ENCODE data around the gene ZNF182. TPM values are rescaled to one million over a fixed set of nuclear protein-coding genes. Genes with fewer than 3 reads are reported as not detected.
"Not testable (repeated sequence)": the region's sequence is repeated elsewhere in the genome, so short reads cannot be mapped to it uniquely, and the experiment has no call there.

ZNF182 gene
- polyA plus RNA-seq, 3 donors from 2014 or later, result 1.9 to 5.3 TPM; not detected in 1

DNA sequence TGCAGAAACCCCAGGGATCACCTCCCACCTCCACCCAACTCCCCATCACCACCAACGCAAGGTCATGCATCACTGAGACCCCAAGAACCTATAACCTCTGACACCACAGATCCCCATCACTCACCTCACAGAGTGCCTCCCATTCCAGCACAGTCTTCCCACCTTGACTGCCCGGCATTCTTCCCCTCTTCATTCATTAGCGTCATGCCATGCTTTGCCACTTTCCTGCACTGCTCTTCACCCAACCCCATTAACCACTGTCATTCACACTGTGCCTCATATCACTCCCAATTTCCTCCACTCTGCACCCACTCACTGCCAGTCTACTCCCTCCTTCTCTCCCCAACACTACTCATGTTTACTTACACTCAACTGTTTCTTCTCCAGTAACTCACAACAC, 30.6 kb downstream of the ZNF182 start:
- Mint-ChIP-seq H3K4me1 (no peaks in the 10 kb centered on the region), H3K4me3 (no peak overlapping the region), H3K27ac (no peak overlapping the region), H3K36me3 (peaks cover 12 to 39% (median 36%) of the 10 kb centered on the region in 3 donors), H3K9me3 (peaks cover 23 to 65% (median 50%) of the 10 kb centered on the region in 6 donors), H3K27me3 (ENCODE audit: low read depth in 3 of 3) (peaks cover 3 to 6% (median 3%) of the 10 kb centered on the region in 3 donors)
- DNase-seq, result no peak

DNA sequence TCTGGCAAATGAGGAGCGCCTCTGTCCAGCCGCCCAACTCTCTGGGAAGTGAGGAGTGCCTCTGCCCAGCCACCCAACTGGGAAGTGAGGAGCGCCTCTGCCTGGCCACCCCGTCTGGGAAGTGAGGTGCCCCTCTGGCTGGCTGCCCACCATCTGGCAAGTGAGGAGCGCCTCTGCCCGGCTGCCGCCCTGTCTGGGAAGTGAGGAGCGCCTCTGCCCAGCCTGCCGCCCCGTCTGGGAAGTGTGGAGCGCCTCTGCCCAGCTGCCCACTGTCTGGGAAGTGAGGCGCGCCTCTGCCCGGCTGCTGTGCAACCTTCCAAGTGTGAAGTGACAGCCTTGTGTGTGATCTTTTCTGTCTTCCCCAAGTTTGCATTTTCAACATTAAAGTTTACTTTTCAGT, 38.3 kb downstream of the ZNF182 start:
- H3K27ac Mint-ChIP-seq, DNase-seq, H3K9me3 Mint-ChIP-seq, H3K4me3 Mint-ChIP-seq, H3K4me1 Mint-ChIP-seq: not testable (repeated sequence)
- H3K27me3 Mint-ChIP-seq (ENCODE audit: low read depth in 3 of 3), result peaks cover 0 to 11% (median 0%) of the 10 kb centered on the region in 3 donors
- peaks cover 0 to 14% (median 0%) of the 10 kb centered on the region in 3 donors for H3K36me3 Mint-ChIP-seq

DNA sequence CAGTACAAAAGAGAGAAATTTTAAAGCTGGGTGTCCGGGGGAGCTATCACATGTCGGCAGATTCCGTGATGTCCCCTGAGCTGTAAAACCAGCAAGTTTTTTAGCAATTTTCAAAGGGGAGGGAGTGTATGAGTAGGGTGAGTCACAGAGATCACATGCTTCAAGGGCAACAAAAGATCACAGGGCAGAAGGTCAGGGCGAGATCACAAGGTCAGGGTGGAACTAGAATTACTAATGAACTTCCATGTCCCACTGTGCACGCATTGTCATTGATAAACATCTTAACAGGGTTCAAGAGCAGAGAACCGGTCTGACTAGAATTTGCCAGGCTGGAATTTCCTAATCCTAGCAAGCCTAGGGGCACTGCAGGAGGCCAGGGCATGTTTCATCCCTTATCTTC, 42.0 kb downstream of the ZNF182 start:
- not testable (repeated sequence) for H3K27me3 Mint-ChIP-seq (ENCODE audit: low read depth in 3 of 3); H3K4me3 Mint-ChIP-seq; DNase-seq; H3K27ac Mint-ChIP-seq; H3K4me1 Mint-ChIP-seq; H3K9me3 Mint-ChIP-seq
- peaks cover 0 to 11% (median 0%) of the 10 kb centered on the region in 3 donors for H3K36me3 Mint-ChIP-seq

DNA sequence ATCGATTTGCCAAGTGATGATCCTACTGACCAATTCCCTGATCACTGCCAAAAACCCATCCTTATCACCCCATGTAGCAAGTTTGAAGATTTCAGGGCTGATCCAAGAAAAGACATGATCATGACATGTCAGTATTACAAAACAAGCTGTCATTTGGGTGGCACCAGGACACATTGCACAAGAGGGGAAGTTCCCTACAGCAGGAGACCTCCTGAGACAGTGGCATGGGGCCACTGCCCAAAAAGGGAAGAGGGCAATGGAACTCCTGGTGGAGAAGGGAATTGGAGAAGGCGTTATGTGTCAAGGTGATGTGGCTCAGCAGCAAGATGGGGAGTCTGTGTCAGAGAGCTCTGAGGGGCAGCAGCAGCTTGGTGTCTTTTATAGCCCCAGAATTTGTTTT, 43.4 kb downstream of the ZNF182 start:
- peaks cover 0 to 9% (median 1%) of the 10 kb centered on the region in 3 donors for H3K27me3 Mint-ChIP-seq (ENCODE audit: low read depth in 3 of 3)
- no peak for DNase-seq
- H3K4me3 Mint-ChIP-seq, result no peak overlapping the region
- H3K4me1 Mint-ChIP-seq, result no peaks in the 10 kb centered on the region
- H3K9me3 Mint-ChIP-seq, result peaks cover 0 to 5% (median 0%) of the 10 kb centered on the region in 6 donors
- H3K27ac Mint-ChIP-seq, result no peak overlapping the region
- peaks cover 0 to 11% (median 0%) of the 10 kb centered on the region in 3 donors for H3K36me3 Mint-ChIP-seq

DNA sequence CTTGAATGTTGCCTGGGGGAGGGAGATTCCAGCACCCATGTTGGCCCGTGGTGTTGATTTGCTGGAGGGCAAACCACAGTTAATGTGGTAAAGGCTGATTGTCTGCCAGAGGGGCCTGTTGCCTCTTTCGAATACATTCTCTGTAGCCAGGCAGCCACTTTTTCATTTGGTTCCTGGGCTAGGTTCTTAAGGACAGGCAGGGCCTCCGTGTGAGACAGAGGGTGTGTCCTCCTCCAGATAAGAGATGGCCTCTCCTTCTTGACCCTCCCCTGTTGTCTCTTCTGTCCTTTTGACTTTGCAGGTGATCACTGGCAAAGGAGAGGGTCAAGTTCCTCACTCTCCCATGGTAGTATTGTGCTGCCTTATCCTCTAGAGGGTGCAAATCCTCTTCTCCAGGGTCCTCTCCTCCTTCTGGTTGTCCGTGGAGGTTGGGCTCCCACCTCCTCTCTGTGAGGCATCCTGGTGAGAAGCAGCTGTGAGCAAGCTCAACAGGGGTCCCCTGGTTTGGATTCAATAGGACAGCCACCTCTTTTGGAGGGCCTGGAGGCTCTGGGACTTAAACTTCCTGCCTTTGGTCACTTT, 44.9 kb downstream of the ZNF182 start:
- Mint-ChIP-seq H3K27me3 (ENCODE audit: low read depth in 3 of 3) (peaks cover 0 to 5% (median 1%) of the 10 kb centered on the region in 3 donors), H3K9me3 (peaks cover 0 to 5% (median 0%) of the 10 kb centered on the region in 6 donors), H3K27ac (no peak overlapping the region), H3K4me3 (no peak overlapping the region), H3K36me3 (no peaks in the 10 kb centered on the region), H3K4me1 (no peaks in the 10 kb centered on the region)
- peak in 1 of 3 donors; percentile 11 for DNase-seq

DNA sequence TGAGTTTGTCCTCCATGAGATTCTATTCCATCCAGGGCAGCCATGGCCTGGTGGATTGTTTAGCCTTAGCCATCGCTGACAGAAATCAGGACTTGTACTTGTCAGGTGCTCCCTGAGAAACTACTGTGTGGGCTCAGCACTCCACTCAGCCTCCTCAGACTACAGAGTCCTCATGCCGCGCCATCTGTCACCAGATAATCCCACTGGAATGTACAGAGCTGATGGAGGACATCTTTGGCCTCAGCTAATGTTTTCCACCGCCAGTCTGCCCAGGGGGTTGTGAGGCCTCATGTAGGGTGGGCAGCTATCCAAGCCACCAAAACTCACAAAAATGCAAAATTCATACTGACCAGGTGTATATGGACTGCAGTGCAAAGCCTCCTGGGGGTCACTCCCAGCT, 45.6 kb downstream of the ZNF182 start:
- not testable (repeated sequence) for H3K36me3 Mint-ChIP-seq; H3K4me1 Mint-ChIP-seq; H3K27ac Mint-ChIP-seq; H3K4me3 Mint-ChIP-seq; H3K9me3 Mint-ChIP-seq; H3K27me3 Mint-ChIP-seq (ENCODE audit: low read depth in 3 of 3); DNase-seq

DNA sequence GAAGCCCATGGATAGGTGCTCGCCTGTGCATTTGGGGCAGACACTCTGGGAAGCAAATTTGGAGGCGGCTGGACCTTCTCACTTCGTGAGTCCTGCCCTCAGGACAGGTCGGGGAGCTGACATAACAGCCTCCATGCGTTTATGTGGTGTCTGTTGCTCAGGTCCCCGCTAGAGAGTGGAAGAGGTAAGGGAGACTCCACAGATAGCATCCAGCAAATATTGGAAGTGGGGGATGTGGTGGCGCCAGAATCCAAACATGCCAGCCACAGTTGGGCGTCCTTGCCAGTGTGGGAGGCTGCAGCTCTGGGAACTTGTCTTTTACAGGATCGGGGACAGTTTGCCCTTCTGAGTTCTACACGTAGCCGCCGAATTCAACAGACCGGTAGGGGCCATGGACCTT, 47.8 kb downstream of the ZNF182 start:
- Mint-ChIP-seq H3K4me3 (no peak overlapping the region), H3K27me3 (ENCODE audit: low read depth in 3 of 3) (peaks cover 0 to 1% (median 0%) of the 10 kb centered on the region in 3 donors), H3K9me3 (peaks cover 0 to 2% (median 0%) of the 10 kb centered on the region in 6 donors), H3K36me3 (no peaks in the 10 kb centered on the region), H3K4me1 (no peaks in the 10 kb centered on the region), H3K27ac (no peak overlapping the region)
- DNase-seq, result no peak

DNA sequence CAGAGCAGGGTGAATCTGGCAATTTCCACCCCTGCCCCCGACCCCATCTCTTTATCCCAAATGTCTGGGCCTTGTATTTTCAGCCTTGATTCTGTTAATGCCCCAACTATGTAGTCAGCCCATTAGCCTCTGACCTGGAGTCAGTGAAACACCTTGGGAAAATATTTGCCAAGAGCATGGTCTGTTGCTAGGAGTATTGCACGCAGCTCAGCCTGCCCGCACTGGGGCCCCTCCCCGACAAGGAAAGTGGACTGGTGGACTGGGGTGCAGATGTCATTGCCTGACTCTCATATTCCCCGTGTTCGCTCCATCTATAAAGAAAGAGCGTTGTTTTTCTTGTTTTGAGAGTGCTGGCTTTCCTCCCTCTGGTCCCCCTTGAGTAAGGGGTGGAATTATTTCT, 48.5 kb downstream of the ZNF182 start:
- not testable (repeated sequence) for DNase-seq; H3K27ac Mint-ChIP-seq; H3K36me3 Mint-ChIP-seq; H3K4me3 Mint-ChIP-seq; H3K27me3 Mint-ChIP-seq (ENCODE audit: low read depth in 3 of 3); H3K4me1 Mint-ChIP-seq; H3K9me3 Mint-ChIP-seq

DNA sequence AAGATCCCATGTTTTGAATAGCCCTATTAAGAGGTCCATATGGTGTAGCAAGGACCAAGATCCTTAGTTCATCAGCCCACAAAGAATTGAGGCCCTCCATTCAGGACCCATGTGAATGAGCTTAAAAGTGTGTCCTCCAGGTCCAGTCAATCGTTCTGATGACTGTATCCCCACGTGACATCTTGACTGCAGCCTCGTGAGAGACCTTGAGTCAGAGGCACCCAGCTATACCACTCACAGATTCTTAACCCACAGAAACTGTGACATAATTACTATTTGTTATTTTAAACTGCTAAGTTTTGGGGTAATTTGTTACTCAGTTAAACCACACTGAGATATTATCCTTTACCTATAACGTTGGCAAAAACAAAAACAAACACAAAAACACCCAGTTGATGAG, 62.4 kb downstream of the ZNF182 start:
- Mint-ChIP-seq H3K36me3 (peaks cover 0 to 8% (median 0%) of the 10 kb centered on the region in 3 donors), H3K27me3 (ENCODE audit: low read depth in 3 of 3) (peaks cover under 1 to 10% (median 1%) of the 10 kb centered on the region in 3 donors), H3K27ac (no peak overlapping the region), H3K9me3 (no peaks in the 10 kb centered on the region), H3K4me1 (peaks cover 2 to 7% of the 10 kb centered on the region in 2 donors), H3K4me3 (no peak overlapping the region)
- no peak for DNase-seq

DNA sequence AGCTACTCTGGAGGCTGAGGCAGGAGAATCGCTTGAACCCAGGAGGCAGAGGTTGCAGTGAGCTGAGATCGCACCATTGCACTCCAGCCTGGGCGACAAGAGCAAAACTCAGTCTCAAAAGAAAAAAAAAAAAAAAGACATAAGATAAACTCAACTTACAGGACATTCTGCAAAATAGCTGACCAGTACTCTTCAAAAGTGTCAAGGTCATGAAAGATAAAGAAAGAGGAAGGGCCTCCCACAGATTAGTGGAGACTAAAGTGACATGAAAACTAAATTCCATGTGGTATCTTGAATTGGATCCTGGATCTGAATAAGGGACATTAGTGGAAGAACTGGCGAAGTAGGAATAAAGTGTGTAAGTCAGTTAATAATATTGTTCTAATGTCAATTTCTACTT, 63.3 kb downstream of the ZNF182 start:
- no peak for DNase-seq
- Mint-ChIP-seq H3K36me3 (peaks cover 0 to 8% (median 0%) of the 10 kb centered on the region in 3 donors), H3K4me3 (no peak overlapping the region), H3K27ac (no peak overlapping the region), H3K9me3 (no peaks in the 10 kb centered on the region), H3K4me1 (peaks cover 6 to 13% of the 10 kb centered on the region in 2 donors), H3K27me3 (ENCODE audit: low read depth in 3 of 3) (peaks cover 1 to 14% (median 3%) of the 10 kb centered on the region in 3 donors)

DNA sequence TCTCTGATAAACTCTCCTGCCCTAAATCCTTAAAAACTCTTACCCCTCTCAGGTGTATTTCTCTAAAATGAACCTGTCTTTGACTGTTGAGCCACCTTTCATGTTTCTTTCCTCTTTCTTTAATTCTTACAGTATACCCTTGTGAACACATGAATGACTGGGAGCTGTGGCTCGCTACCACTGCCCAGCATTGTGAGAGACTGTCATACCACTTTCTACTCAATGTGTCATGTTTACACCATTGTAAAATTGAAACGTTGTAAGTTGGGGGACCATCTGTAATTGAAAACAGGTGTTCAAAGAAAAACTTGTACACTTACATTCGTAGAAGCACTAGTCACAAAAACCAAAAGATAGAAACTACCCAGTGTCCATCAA, 66.9 kb downstream of the ZNF182 start:
- H3K4me1 Mint-ChIP-seq, result peaks cover 6 to 13% of the 10 kb centered on the region in 2 donors
- peak overlapping the region; percentile 68 to 87 (median 82) for H3K4me3 Mint-ChIP-seq
- no peak for DNase-seq
- H3K27ac Mint-ChIP-seq, result peak overlapping the region in 1 of 6 donors; percentile 68
- no peaks in the 10 kb centered on the region for H3K9me3 Mint-ChIP-seq
- no peaks in the 10 kb centered on the region for H3K36me3 Mint-ChIP-seq
- peaks cover 1 to 13% (median 8%) of the 10 kb centered on the region in 3 donors for H3K27me3 Mint-ChIP-seq (ENCODE audit: low read depth in 3 of 3)

DNA sequence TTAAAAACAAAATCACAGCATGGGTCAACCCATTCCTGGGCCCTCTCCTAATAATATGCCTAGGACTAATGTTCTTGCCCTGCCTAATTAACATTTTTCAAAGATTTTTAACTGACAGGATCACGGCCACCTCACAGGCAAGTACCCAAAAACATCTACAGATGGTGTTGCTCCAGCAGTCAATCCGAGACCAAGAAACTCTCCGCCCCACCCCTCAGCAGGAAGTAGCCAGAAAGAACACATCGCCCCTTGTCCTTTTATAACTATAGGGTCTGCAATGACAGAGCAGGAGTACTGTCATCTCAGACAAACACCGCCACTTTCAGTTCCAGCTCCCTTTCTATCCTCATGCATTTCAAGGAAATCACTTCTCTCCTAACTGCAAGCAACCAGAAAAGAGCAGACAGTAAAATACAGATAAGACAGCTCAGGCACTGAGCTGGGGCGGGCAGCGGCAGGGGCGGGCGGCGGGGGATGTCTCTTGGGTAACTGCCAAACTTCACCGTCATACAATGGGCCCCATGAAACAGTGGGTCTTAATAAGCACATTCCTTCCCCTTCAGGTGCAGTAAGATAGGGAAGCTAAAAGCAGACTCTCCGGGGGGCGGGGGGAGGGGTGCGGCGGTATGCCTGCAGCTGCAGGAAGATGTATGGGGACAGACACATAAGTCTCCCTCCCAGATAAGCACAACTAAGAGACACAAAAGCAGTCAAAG, 67.4 kb downstream of the ZNF182 start:
- H3K4me3 Mint-ChIP-seq, result peak overlapping the region; percentile 68 to 87 (median 82)
- H3K36me3 Mint-ChIP-seq, result no peaks in the 10 kb centered on the region

DNA sequence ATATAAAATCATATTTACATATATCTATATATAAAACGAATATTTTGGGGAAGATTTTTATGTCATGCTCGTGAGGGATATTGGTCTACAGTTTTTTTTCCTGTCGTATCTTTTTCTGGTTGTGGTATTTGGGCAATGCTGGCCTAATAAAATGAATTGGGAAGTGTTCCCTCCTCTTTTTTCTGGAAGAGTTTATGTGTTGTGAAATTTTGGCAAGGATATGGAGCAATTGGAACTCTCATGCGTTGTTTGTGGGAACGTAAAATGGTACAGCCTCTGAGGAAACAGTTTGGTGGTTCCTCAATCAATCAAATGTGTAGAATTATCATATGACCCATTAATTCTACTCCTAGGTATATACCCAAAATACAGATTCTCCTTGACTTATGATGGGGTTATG, 69.8 kb downstream of the ZNF182 start:
- H3K9me3 Mint-ChIP-seq, result no peaks in the 10 kb centered on the region
- H3K27me3 Mint-ChIP-seq (ENCODE audit: low read depth in 3 of 3), result peaks cover 0 to 13% (median 8%) of the 10 kb centered on the region in 3 donors
- H3K4me3 Mint-ChIP-seq, result no peak overlapping the region
- H3K36me3 Mint-ChIP-seq, result no peaks in the 10 kb centered on the region
- peaks cover 6 to 13% of the 10 kb centered on the region in 2 donors for H3K4me1 Mint-ChIP-seq
- no peak for DNase-seq
- H3K27ac Mint-ChIP-seq, result no peak overlapping the region

More for the DNA sequence above, 67.4 kb downstream of the ZNF182 start:
- no peak for DNase-seq
- H3K4me1 Mint-ChIP-seq, result peaks cover 6 to 13% of the 10 kb centered on the region in 2 donors
- no peaks in the 10 kb centered on the region for H3K9me3 Mint-ChIP-seq
- H3K27me3 Mint-ChIP-seq (ENCODE audit: low read depth in 3 of 3), result peaks cover 1 to 13% (median 8%) of the 10 kb centered on the region in 3 donors
- H3K27ac Mint-ChIP-seq, result peak overlapping the region in 2 of 6 donors; percentile 68

DNA sequence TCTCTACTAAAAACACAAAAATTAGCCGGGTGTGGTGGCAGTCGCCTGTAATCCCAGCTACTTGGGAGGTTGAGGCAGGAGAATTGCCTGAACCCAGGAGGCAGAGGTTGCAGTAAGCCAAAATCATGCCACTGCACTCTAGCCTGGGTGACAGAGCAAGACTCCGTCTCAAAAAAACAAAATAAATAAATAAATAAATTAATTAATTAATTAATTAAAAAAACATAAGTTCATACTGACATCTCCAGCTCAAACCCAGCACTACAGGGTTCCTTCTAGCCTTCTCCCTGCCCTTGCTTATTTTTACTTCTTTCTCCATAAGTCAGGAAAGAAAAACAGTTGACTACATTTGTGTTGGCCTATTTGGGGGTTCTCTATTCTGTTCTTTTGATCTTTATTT, 71.8 kb downstream of the ZNF182 start:
- Mint-ChIP-seq H3K27ac (peak overlapping the region in 1 of 6 donors; percentile 61), H3K4me1 (peaks cover 6 to 11% of the 10 kb centered on the region in 2 donors)
- not testable (repeated sequence) for H3K27me3 Mint-ChIP-seq (ENCODE audit: low read depth in 3 of 3); H3K36me3 Mint-ChIP-seq; H3K4me3 Mint-ChIP-seq; H3K9me3 Mint-ChIP-seq; DNase-seq
